Coronary artery (tissue), 2 donors: ENCODE results near the gene BBOF1.

Experiments used
- DNase-seq: peaks from one replicate; pipeline ENCODE4 v3.0.0-alpha.2; 2017; ENCODE audit warnings: low spot score
- H3K27ac ChIP-seq, 2 donors: fragments of 200-600 bp; sonication (generic); one replicate each; pipeline ENCODE4 v1.5.1; 2016 to 2019
- H3K4me3 ChIP-seq: fragments of 200-600 bp; sonication (generic); 2 replicates; pipeline ENCODE4 v1.5.1; 2016; ENCODE audit warnings: mild to moderate bottlenecking, moderate library complexity
- CTCF ChIP-seq: fragments of 200-600 bp; sonication (generic); IDR thresholded peaks from one replicate; pipeline ENCODE4 v1.5.1; 2019; ENCODE audit warnings: antibody characterized with exemption

The BBOF1 gene

GRCh38 chr14:74014299-74014698, 4.8 kb upstream of the BBOF1 start:
- H3K27ac ChIP-seq = no peak overlapping the region
- TF ChIP-seq CTCF = no peak

DNA sequence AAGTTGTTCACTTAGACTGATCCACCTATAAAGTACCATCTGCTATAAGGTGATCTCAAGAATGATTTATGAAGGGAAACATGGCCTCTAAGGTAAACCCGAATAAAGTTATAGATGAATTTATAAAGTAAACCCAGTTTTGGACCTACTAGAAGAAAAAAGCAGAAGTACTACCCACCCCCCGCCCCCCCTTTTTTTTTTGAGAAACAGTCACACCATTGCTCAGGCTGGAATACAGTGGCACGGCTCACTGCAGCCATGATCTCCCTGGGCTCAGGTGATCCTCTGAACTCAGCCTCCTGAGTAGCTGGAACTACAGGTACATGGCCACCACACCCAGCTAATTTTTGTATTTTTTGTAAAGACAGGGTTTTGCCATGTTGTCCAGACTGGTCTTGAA, 4.0 kb upstream of the BBOF1 start:
- no peak overlapping the region for H3K27ac ChIP-seq
- no peak overlapping the region for H3K4me3 ChIP-seq
- TF ChIP-seq CTCF = no peak
- DNase-seq = no peak

More at GRCh38 chr14:74014299-74014698, 4.8 kb upstream of the BBOF1 start:
- H3K4me3 ChIP-seq = no peak overlapping the region
- DNase-seq = no peak

GRCh38 chr14:74015963-74016362, 3.2 kb upstream of the BBOF1 start:
- H3K4me3 ChIP-seq = no peak overlapping the region
- DNase-seq = no peak
- TF ChIP-seq CTCF = no peak
- no peak overlapping the region for H3K27ac ChIP-seq

- DNase-seq = no peak
- peak overlapping the region; percentile 97 for H3K27ac ChIP-seq
- TF ChIP-seq CTCF = no peak
- H3K4me3 ChIP-seq = peak overlapping the region; percentile 83
Observed at GRCh38 chr14:74018174-74018585, 969 bp upstream of the BBOF1 start.

GRCh38 chr14:74019408-74020137, 424 bp downstream of the BBOF1 start:
- no peak for TF ChIP-seq CTCF
- H3K27ac ChIP-seq = peak overlapping the region; percentile 97
- no peak for DNase-seq
- peak overlapping the region; percentile 83 for H3K4me3 ChIP-seq

DNA sequence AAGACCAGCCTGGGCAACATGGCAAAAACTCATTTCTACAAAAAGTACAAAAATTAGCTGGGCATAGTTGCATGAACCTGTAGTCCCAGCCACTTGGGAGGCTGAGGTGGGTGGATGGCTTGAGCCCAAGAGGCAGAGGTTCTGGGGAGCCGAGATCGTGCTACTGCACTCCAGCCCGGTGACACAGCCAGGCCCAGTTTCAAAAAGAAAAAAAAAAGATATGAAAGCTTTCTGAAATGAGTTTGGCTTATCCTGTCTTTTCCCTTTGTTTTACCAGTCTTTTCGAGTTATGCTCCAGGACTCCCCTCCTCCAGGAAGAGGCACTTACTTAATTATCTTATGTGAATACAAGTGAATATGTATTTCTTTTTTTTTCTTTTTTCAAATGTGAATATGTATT, 3.2 kb downstream of the BBOF1 start:
- DNase-seq = no peak
- TF ChIP-seq CTCF = no peak
- Histone ChIP-seq H3K4me3 (no peak overlapping the region), H3K27ac (no peak overlapping the region)

GRCh38 chr14:74029136-74029535, 10.0 kb downstream of the BBOF1 start:
- Histone ChIP-seq H3K27ac (no peak overlapping the region), H3K4me3 (no peak overlapping the region)
- DNase-seq = no peak
- no peak for TF ChIP-seq CTCF
